HUES48 (cell line): ENCODE measurements around the gene TMEM14A.
"Not testable (repeated sequence)": the region's sequence is repeated elsewhere in the genome, so short reads cannot be mapped to it uniquely, and the experiment has no call there.

Experiments used
- H3K27ac ChIP-seq: one replicate; pipeline ENCODE4 v1.7.0; 2013; ENCODE audit warnings: low read depth, low read length, inconsistent platforms
- H3K27me3 ChIP-seq: 2 replicates; pipeline ENCODE4 v1.6.1; 2013; ENCODE audit warnings: mild to moderate bottlenecking, low read length; ENCODE audit not compliant: control insufficient read depth, insufficient read depth
- H3K36me3 ChIP-seq: 2 replicates; pipeline ENCODE4 v1.6.1; 2013; ENCODE audit warnings: low read length; ENCODE audit not compliant: control insufficient read depth, insufficient read depth
- H3K4me1 ChIP-seq: 2 replicates; pipeline ENCODE4 v1.6.1; 2013; ENCODE audit warnings: mild to moderate bottlenecking, low read length; ENCODE audit not compliant: control insufficient read depth, insufficient read depth
- H3K4me3 ChIP-seq: 2 replicates; pipeline ENCODE4 v1.5.1; 2013; ENCODE audit warnings: mild to moderate bottlenecking, low read depth, low read length
- H3K9ac ChIP-seq: 2 replicates; pipeline ENCODE4 v1.6.1; 2013; ENCODE audit warnings: mild to moderate bottlenecking, low read depth, low read length, moderate library complexity
- H3K9me3 ChIP-seq: 2 replicates; pipeline ENCODE4 v1.6.1; 2013; ENCODE audit warnings: low read length; ENCODE audit not compliant: control insufficient read depth, insufficient read depth

Gene TMEM14A

DNA sequence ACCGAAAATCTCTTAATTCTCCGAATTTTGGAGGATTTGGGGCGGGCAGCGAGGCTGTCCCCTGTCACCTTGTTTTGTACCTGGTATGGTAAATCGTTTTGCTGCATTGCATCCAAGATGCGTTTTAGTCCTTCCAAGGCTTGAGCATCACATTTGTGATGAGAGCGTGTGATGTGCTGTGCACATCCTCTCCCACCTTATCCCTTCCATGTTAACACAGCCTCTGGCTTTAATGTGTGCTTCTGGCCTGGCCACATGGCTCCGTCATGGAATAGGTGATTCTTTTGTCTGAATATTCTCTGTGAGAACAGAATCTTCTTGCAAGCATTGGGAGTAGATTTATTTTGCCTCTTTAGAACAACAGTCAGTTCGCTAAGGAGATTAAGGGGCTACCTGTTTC, 763 bp downstream of the TMEM14A start:
- H3K4me1 ChIP-seq = peaks cover 21% of the 10 kb centered on the region
- H3K9ac ChIP-seq = no peak overlapping the region
- H3K36me3 ChIP-seq = peaks cover 11% of the 10 kb centered on the region

DNA sequence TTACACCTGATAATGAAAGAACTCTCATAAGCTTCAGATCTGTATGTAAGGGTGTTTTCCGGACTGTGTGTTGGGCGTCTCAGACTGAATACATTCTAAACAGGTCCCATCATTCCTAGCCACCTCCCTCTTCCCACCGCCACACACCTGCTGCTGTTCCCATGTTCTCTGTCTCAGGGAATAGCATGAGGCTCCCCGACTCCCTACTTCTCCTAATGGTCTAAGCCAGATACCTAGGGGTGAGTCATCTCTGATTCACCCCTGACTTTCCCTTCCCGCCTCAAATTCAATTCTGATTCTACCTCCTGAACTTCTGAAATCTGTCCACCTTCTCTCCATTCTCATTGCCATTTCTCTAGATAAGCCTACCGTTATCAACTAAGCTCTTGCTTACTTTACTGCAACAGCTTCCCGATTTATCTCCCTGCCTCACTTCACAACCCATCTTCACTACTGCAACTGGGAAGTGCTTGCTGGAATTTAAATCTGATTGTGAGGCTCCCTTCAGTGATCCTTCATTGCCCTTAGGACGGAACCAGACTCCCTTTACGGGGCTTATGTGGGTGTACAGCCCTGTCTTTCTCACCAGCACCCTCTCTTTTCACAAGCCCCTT, 1.6 kb downstream of the TMEM14A start:
- no peak overlapping the region for H3K27ac ChIP-seq
- peaks cover 6% of the 10 kb centered on the region; the same call in 1 of the 2 replicates for H3K27me3 ChIP-seq
- peaks cover 9% of the 10 kb centered on the region for H3K36me3 ChIP-seq
- H3K9me3 ChIP-seq = no peaks in the 10 kb centered on the region
- no peak overlapping the region for H3K9ac ChIP-seq
- no peak overlapping the region for H3K4me3 ChIP-seq
- peaks cover 21% of the 10 kb centered on the region for H3K4me1 ChIP-seq

More for the DNA sequence above, 763 bp downstream of the TMEM14A start:
- H3K27me3 ChIP-seq = peaks cover 6% of the 10 kb centered on the region; the same call in 1 of the 2 replicates
- peak overlapping the region; percentile 83 for H3K4me3 ChIP-seq
- no peaks in the 10 kb centered on the region for H3K9me3 ChIP-seq
- H3K27ac ChIP-seq = no peak overlapping the region

DNA sequence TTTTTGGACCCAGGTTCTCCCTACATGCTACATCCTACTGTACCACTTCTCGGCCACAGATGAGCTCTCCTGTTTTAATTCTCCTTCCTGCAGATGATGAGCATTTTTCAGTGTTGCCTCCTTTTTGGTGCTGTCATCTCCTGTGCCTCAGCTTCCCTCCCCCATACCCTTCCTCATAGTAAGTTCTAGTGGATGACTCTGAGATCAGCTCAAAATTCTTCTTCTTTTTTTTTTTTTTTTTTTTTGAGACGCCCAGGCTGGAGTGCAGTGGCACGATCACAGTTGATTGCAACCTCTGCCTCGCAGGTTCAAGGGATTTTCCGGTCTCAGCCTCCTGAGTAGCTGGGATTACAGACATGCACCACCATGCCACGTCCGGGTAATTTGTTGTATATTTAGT, 3.8 kb downstream of the TMEM14A start:
- H3K36me3 ChIP-seq = peaks cover 12% of the 10 kb centered on the region; the same call in 1 of the 2 replicates
- H3K9me3 ChIP-seq = no peaks in the 10 kb centered on the region
- H3K27ac ChIP-seq = no peak overlapping the region
- H3K9ac ChIP-seq = no peak overlapping the region
- peaks cover 21% of the 10 kb centered on the region for H3K4me1 ChIP-seq
- H3K27me3 ChIP-seq = peaks cover 6% of the 10 kb centered on the region; the same call in 1 of the 2 replicates
- no peak overlapping the region for H3K4me3 ChIP-seq

DNA sequence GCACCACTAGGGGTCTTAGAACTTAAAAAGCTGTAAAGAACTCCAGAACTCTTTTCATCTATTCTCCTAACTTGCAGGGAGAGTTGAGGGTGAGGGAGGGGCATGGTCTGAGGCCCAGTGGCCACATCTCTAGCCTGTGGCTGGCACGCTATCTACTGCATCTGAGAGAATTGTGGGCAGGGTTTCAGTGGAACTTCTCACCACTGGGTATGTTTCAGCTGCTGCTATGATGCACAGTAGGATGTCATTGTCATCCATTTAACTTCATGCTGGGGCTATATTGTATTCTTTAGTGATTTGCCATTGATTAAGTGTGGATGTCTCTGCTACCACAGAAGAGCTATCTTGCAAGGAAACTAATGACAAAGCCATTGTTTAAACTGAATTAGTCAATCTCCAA, 4.5 kb downstream of the TMEM14A start:
- no peak overlapping the region for H3K4me3 ChIP-seq
- H3K27ac ChIP-seq = no peak overlapping the region
- no peak overlapping the region for H3K9ac ChIP-seq
- H3K4me1 ChIP-seq = peaks cover 21% of the 10 kb centered on the region
- H3K27me3 ChIP-seq = peaks cover 6% of the 10 kb centered on the region; the same call in 1 of the 2 replicates
- H3K9me3 ChIP-seq = no peaks in the 10 kb centered on the region
- peaks cover 12% of the 10 kb centered on the region; the same call in 1 of the 2 replicates for H3K36me3 ChIP-seq

DNA sequence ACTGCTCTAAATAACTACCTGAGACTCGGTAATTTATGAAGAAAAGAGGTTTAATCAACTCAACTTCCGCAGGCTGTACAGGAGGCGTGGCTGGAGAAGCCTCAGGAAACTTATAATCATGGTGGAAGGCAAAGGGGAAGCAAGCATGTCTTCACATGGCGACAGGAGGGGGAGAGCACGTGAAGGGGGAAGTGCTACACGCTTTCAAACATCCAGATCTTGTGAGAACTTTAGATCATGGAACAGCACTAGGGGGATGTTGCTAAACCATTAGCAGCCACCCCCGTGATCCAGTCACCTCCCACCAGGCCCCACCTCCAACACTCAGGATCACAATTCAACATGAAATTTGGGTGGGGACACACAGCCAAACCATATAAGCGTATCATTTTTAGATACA, 5.7 kb downstream of the TMEM14A start:
- Histone ChIP-seq H3K4me1 (peaks cover 14% of the 10 kb centered on the region; the same call in 1 of the 2 replicates), H3K36me3 (peaks cover 12% of the 10 kb centered on the region; the same call in 1 of the 2 replicates)
- not testable (repeated sequence) for H3K9me3 ChIP-seq, H3K27ac ChIP-seq, H3K9ac ChIP-seq, H3K27me3 ChIP-seq, H3K4me3 ChIP-seq

DNA sequence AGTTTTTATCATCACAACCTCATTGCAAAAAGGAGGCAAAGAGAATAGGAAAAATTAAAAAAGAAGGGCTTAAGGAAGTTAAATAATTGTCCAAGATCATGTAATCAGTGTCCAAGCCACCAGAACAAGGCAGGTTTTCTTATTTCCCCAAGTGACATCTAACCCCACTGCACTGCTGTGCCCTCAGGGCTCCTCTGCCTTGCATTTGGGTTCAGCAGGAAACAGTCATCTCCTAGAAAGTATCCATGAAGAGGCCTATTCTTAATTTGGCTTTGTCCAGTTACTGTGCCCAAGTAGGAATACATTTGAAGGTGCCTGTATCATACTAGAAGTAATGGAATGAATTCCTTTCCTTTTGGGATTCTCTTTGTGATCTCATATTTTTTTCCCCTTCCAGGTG, 10.5 kb downstream of the TMEM14A start:
- Histone ChIP-seq H3K9me3 (no peaks in the 10 kb centered on the region), H3K27me3 (no peaks in the 10 kb centered on the region), H3K4me3 (no peak overlapping the region), H3K27ac (no peak overlapping the region), H3K9ac (no peak overlapping the region), H3K36me3 (peaks cover 24% of the 10 kb centered on the region), H3K4me1 (no peaks in the 10 kb centered on the region)

DNA sequence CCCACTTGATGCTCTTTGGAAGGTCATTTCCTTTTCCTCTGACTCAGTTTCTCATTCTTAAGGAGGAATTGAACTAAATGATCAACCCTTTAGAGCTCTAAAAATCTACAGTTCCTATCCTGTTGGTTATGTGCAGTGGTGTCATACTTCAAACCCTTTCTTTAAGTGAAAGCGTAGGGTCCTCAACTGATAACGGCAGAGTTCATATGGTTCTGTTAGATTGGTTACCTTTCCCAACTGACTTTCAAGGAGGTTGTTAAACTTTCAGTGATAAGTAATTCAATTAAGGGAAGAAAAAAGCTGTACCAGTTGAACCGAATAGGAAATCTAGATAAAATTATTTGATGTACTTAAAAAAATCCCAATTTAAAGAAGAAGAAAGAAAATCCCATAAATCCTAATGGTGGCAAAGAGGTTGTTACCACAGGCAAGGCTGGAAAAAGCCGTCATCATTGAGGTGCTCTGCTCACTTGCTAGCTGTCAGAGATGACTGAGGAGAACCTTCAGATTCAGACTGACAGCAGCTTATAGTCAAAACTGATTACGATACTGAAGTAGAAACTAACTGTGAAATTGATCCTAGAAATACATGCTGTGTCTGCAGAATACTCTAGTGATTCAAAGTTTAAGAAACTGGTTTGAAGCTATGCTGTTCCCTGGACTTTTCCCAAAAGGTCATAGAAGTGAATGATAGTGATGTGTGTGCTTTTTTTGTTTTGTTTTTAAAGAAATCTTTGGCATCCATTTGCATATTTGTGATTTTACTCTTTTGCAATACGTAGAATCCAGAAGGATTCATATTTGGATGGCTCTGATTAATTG, 16.2 kb downstream of the TMEM14A start:
- no peak overlapping the region for H3K9ac ChIP-seq
- no peaks in the 10 kb centered on the region for H3K9me3 ChIP-seq
- no peaks in the 10 kb centered on the region for H3K27me3 ChIP-seq
- no peak overlapping the region for H3K27ac ChIP-seq
- no peak overlapping the region for H3K4me3 ChIP-seq
- H3K36me3 ChIP-seq = peaks cover 10% of the 10 kb centered on the region
- peaks cover 5% of the 10 kb centered on the region; the same call in 1 of the 2 replicates for H3K4me1 ChIP-seq

DNA sequence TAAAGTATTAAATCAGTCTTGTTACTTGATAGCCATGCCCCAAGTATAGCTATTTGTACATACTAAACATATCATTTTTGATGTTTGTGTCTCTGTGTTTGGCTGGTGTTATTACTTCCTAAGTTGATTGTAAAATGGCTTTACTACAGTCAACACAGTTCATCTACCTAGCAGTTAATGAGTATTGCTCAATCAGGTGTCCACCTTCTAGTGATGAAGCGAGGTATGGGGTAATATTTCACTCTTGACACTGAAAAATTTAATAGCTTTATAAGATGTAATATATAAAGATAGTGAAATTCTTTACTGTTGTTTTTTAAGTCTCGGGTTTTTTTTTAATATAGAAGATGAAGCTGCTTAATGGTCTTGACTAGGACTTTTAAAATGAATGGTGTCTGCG, 18.9 kb downstream of the TMEM14A start:
- Histone ChIP-seq H3K9me3 (no peaks in the 10 kb centered on the region), H3K4me1 (peaks cover 5% of the 10 kb centered on the region; the same call in 1 of the 2 replicates), H3K9ac (no peak overlapping the region), H3K4me3 (no peak overlapping the region), H3K36me3 (no peaks in the 10 kb centered on the region), H3K27ac (no peak overlapping the region), H3K27me3 (no peaks in the 10 kb centered on the region)

DNA sequence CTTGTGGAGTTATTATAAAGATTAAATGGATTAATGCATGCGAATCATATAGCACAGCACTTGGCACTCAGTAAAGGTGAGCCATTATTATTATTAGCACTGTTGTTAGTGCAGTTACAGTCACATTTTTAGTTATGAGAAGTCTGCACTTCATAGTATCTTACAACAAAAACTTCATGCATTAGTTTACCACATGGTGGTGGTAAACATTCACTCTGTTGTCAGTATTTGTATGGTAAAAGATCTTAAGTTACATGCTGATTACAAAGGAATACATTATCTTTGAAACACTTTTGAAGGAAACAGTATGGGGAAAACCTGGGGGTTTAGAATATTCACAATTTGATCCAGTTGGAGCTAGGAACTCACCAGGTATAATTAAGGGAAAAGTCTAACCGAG, 20.8 kb downstream of the TMEM14A start:
- Histone ChIP-seq H3K27ac (no peak overlapping the region), H3K36me3 (no peaks in the 10 kb centered on the region), H3K9me3 (no peaks in the 10 kb centered on the region), H3K9ac (no peak overlapping the region), H3K4me3 (no peak overlapping the region), H3K4me1 (peaks cover 5% of the 10 kb centered on the region; the same call in 1 of the 2 replicates), H3K27me3 (no peaks in the 10 kb centered on the region)

DNA sequence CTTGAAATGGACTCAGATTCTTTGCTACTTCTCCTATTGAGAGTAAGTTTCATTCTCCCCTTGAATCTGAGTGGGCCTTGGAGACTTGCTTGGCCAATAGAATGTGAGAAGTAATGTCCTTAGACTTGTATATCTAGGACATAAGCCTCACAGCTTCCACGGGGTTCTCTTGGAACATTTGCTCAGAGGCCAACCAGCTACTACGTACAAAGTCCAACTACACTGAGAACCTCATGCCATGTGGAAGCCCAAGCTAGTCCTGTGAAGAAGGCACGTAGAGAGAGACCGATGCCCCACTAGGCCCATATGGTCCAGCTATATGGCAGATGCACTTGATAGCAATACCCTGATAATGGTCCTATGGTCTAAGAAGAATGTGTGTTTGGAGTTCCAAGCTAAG, 22.9 kb downstream of the TMEM14A start:
- H3K36me3 ChIP-seq = no peaks in the 10 kb centered on the region
- H3K4me3 ChIP-seq = no peak overlapping the region
- H3K27ac ChIP-seq = no peak overlapping the region
- H3K9ac ChIP-seq = no peak overlapping the region
- no peaks in the 10 kb centered on the region for H3K27me3 ChIP-seq
- no peaks in the 10 kb centered on the region for H3K9me3 ChIP-seq
- H3K4me1 ChIP-seq = peaks cover 5% of the 10 kb centered on the region; the same call in 1 of the 2 replicates

DNA sequence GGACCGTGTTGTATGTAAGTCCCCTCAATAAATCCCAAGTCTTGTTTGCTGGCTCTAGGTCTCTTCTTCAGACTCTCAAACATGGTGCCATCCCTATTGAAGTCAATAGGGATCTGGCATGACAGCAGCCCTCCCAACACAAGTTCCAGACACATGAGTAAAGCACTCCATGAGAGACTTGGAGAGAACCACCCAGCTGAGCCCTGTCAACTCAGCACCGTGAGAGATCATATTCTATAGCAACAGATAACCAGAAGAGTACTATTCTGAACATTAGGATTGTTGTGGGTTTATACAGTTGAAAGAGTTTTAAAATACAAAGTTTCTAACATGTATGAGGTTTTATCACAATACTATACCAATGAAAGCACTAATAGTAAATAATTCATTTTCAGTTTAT, 23.5 kb downstream of the TMEM14A start:
- Histone ChIP-seq H3K27me3 (no peaks in the 10 kb centered on the region), H3K4me3 (no peak overlapping the region), H3K9ac (no peak overlapping the region), H3K36me3 (no peaks in the 10 kb centered on the region), H3K27ac (no peak overlapping the region), H3K4me1 (peaks cover 5% of the 10 kb centered on the region; the same call in 1 of the 2 replicates), H3K9me3 (no peaks in the 10 kb centered on the region)
